Omental fat pad (tissue), 4 donors: ENCODE data around the gene NCS1. TPM values are rescaled to one million over a fixed set of nuclear protein-coding genes. Genes with fewer than 3 reads are reported as not detected.
A peak's percentile ranks its signal among the peaks of the same experiment; 100 is the strongest.

Experiments
- ATAC-seq: fragments of 150-250 bp; one replicate; pipeline ENCODE4 v1.9.1; 2016; ENCODE audit warnings: mild to moderate bottlenecking, moderate library complexity; ENCODE audit not compliant: low FRiP score
- DNase-seq: peaks from one replicate; pipeline ENCODE4 v3.0.0-alpha.2; 2019; ENCODE audit warnings: low spot score
- total RNA-seq, 4 donors: library from RNA; depleted of rRNA; stranded (reverse); fragments of >200 nt; gene quantifications; one replicate each; pipeline ENCODE4 v1.1.0, GENCODE V29; 2016
- TF ChIP-seq, protein P1 (sequence below), 3 donors: fragments of 450-650 bp; IDR thresholded peaks; one replicate each; pipeline ENCODE4 v1.5.1; 2016 to 2017; ENCODE audit warnings: antibody characterized with exemption in 3 of 3, mild to moderate bottlenecking in 3 of 3, moderate library complexity in 2 of 3

The NCS1 gene
- total RNA-seq, 4 donors from 2014 or later: 2.5 to 14.7 (median 4.0) TPM

GRCh38 chr9:130208600-130209347 is 36.6 kb downstream of the NCS1 start:
- TF ChIP-seq, protein P1, sequence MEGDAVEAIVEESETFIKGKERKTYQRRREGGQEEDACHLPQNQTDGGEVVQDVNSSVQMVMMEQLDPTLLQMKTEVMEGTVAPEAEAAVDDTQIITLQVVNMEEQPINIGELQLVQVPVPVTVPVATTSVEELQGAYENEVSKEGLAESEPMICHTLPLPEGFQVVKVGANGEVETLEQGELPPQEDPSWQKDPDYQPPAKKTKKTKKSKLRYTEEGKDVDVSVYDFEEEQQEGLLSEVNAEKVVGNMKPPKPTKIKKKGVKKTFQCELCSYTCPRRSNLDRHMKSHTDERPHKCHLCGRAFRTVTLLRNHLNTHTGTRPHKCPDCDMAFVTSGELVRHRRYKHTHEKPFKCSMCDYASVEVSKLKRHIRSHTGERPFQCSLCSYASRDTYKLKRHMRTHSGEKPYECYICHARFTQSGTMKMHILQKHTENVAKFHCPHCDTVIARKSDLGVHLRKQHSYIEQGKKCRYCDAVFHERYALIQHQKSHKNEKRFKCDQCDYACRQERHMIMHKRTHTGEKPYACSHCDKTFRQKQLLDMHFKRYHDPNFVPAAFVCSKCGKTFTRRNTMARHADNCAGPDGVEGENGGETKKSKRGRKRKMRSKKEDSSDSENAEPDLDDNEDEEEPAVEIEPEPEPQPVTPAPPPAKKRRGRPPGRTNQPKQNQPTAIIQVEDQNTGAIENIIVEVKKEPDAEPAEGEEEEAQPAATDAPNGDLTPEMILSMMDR (IDR thresholded peaks at IDR 0.05): no peak
- ATAC-seq: no peak
- no peak for DNase-seq

DNA sequence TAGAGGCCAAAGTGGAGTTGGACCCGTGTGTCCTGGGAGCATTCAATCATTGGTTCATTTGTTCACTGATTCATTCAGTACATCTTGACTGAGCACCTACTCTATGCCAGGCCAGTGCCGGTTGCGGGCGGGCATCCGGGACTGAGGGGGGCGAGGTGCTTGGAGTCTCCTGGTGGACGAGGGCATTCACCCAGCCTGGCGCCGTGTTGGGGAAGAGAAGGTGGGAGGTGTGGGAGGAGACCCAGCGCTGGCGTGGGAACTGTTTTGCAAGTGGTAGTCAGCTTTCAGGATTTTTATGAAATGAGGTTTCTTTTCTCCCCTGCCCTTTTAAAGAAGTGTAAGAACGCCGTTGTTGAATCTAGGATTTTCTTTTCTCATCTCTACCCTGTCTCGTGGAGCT is 37.2 kb downstream of the NCS1 start:
- ATAC-seq (peak; percentile 54), DNase-seq (no peak)
- TF ChIP-seq, protein P1 (IDR thresholded peaks at IDR 0.05): no peak

GRCh38 chr9:130211548-130212226 is 39.5 kb downstream of the NCS1 start:
- no peak for DNase-seq
- ATAC-seq: no peak
- TF ChIP-seq, protein P1 (IDR thresholded peaks at IDR 0.05): no peak

- no peak for ATAC-seq
- TF ChIP-seq, protein P1 (IDR thresholded peaks at IDR 0.05): no peak
- DNase-seq: no peak
Observed at GRCh38 chr9:130212543-130213297, 40.5 kb downstream of the NCS1 start.

GRCh38 chr9:130213911-130214761 is 41.9 kb downstream of the NCS1 start:
- DNase-seq: no peak
- no peak for ATAC-seq
- TF ChIP-seq, protein P1 (IDR thresholded peaks at IDR 0.05): no peak

DNA sequence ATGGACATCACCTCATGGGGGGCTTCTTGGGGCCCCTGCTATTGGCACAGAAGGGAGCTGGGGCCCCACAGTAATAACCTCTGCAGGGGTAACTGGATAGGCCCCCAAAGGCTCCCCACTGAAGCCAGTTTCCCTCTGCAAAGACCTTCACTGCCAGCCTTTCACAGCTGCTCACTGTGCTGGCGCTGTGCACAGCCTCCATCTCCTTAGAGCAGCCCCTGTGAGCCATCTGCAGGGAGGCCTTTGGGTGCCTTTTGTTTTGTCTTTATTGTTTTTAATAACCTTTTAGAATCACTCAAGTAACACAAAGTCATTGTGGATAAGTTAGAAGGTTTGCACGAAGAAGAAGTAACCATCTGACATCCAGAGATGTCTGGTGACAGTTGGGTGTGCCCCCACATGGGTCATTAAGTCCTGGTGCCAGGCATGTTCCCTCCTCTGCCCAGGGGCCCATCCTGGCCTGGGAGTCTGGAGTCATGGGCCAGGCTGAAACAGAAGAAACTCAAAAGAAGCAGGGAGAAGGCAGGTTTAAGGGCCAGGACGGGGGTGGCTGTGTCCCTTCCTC is 42.7 kb downstream of the NCS1 start:
- TF ChIP-seq, protein P1 (IDR thresholded peaks at IDR 0.05): no peak
- ATAC-seq (no peak), DNase-seq (no peak)
